Activated T-cell treated with anti-CD3 and anti-CD28 coated beads, Interleukin-2, amount 50 U/mL, for 24 hours (primary cell): ENCODE data around the gene LRRC8D.
"Not testable (repeated sequence)": the region's sequence is repeated elsewhere in the genome, so short reads cannot be mapped to it uniquely, and the experiment has no call there.

Experiments
- DNase-seq: peaks from one replicate; pipeline ENCODE4 v3.0.0-alpha.2; 2020
- H3K27ac Mint-ChIP-seq: 2 replicates; pipeline ENCODE4 v1.8.0; 2020; ENCODE audit warnings: mild to moderate bottlenecking, mixed read lengths
- H3K27me3 Mint-ChIP-seq: 2 replicates; pipeline ENCODE4 v1.8.0; 2020; ENCODE audit warnings: mixed read lengths
- H3K36me3 Mint-ChIP-seq: 2 replicates; pipeline ENCODE4 v1.8.0; 2020; ENCODE audit warnings: low read depth, mixed read lengths
- H3K4me1 Mint-ChIP-seq: 2 replicates; pipeline ENCODE4 v1.8.0; 2020; ENCODE audit warnings: low read depth, mixed read lengths
- H3K4me3 Mint-ChIP-seq: 2 replicates; pipeline ENCODE4 v1.8.0; 2020; ENCODE audit warnings: mild to moderate bottlenecking, moderate library complexity, mixed read lengths
- H3K9me3 Mint-ChIP-seq: 2 replicates; pipeline ENCODE4 v1.8.0; 2020; ENCODE audit warnings: mixed read lengths

Gene LRRC8D

DNA sequence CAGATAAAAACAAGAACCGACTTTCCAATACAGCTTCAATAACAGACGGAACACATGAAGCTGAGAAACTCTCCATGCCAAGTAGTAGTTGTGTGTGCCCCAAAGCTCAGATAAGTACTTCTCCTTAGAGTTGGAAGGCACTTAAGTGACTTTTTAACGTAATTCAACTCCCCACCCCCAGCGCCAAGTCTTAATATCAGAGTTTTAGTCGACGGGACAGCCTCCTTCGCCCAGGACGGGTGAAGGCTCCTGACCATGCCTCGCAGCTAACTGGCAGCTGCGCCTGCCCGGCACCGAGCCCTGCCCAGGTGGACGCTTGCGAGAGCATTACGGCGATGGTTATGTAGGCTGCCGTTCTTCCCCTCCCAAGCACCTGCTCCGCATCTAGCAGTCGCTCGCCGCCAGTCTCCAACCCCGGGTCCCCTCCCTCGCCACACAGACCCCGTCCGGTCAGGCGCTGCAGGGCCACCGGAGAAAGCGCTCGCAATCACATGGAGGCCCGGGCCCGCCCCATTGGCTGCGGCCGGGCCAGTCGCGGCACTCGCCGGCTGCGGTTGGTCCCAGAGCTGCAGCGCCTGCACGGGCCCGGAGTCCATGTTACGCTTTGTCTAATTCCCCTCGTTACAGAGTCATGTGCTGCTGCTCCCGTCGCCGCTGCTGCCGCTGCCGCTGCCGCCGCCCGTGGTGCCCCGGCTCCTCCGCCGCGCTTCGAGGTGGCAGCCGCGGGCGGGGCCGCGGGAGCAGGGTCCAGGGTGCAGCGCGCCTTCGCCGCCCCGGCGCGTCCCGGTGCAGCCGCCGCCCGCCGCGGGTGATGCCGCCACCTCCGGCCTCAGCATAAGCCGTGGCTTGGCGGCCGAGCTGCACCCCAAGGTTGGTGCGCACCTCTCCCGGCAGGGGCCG, at the start of gene LRRC8D:
Gene LRRC8D (plus strand): TSS at position 611 of the 900 bp plus-strand sequence. CDS start 112,037 bp downstream, outside the sequence.
- H3K9me3 Mint-ChIP-seq = no peaks in the 10 kb centered on the region
- H3K4me1 Mint-ChIP-seq = peaks cover 36% of the 10 kb centered on the region
- H3K4me3 Mint-ChIP-seq = peak within 1 kb of the TSS; percentile 80

DNA sequence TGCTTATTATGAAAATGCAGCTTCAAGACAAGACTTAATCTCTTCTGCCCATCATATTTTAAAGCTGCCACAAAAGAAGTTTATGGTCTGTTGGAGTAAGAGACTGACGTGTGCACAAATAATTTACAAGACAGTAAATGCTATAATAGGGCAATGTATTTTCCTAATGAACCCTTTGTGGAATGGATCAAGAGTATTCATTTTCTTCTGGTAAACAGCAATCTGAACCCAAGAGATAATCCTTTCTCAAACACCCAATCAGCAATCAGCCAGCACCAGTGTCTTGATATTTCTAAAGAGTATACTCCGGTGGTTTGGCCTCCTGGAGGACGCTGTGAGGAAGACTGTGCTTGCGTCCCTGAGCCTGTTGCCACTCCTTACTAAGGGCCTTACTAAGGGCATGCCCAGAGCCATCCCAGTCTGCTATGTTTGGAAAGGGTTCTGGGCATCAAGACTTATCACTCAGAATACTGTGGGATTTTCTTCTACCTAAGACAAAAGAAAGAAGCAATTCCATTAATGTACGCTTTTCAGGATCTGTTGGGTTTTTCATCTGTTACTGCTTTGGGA, 48.8 kb upstream of the LRRC8D start:
- no peak for DNase-seq
- Mint-ChIP-seq H3K9me3 (no peaks in the 10 kb centered on the region), H3K27me3 (no peaks in the 10 kb centered on the region), H3K4me3 (no peak overlapping the region), H3K27ac (no peak overlapping the region), H3K4me1 (peaks cover 15% of the 10 kb centered on the region), H3K36me3 (no peaks in the 10 kb centered on the region)

More for the DNA sequence above, at the start of gene LRRC8D:
- H3K27ac Mint-ChIP-seq = peak within 1 kb of the TSS; percentile 70
- peaks cover under 1% of the 10 kb centered on the region for H3K36me3 Mint-ChIP-seq
- DNase-seq = peak; percentile 82
- H3K27me3 Mint-ChIP-seq = no peaks in the 10 kb centered on the region

DNA sequence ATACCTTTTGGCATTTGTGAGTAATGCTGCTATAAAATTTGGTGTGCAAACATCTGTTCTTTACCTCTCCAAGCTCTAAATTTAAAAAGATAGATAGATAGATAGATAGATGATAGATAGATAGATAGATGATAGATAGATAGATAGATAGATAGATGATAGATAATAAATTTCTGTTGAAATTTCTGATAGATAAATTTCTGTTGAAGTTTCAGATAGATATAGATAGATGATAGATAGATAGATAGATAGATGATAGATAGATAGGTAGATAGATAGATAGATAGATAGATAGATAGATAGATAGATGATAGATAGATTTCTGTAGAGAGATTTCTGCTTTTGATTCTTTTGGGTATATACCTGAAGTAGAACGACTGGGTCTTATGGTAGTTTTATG, 44.7 kb upstream of the LRRC8D start:
- not testable (repeated sequence) for H3K27ac Mint-ChIP-seq, H3K36me3 Mint-ChIP-seq, H3K4me3 Mint-ChIP-seq, DNase-seq, H3K9me3 Mint-ChIP-seq, H3K27me3 Mint-ChIP-seq
- peaks cover 45% of the 10 kb centered on the region for H3K4me1 Mint-ChIP-seq

DNA sequence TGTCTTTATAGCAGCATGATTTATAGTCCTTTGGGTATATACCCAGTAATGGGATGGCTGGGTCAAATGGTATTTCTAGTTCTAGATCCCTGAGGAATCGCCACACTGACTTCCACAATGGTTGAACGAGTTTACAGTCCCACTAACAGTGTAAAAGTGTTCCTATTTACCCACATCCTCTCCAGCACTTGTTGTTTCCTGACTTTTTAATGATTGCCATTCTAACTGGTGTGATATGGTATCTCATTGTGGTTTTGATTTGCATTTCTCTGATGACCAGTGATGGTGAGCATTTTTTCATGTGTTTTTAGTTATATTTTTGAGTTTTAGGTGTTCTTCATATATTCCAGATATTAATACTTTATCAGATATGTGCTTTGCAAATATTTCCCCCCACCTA, 43.6 kb upstream of the LRRC8D start:
- H3K27ac Mint-ChIP-seq, H3K36me3 Mint-ChIP-seq, H3K27me3 Mint-ChIP-seq, H3K9me3 Mint-ChIP-seq, H3K4me3 Mint-ChIP-seq, DNase-seq: not testable (repeated sequence)
- H3K4me1 Mint-ChIP-seq = peaks cover 56% of the 10 kb centered on the region

DNA sequence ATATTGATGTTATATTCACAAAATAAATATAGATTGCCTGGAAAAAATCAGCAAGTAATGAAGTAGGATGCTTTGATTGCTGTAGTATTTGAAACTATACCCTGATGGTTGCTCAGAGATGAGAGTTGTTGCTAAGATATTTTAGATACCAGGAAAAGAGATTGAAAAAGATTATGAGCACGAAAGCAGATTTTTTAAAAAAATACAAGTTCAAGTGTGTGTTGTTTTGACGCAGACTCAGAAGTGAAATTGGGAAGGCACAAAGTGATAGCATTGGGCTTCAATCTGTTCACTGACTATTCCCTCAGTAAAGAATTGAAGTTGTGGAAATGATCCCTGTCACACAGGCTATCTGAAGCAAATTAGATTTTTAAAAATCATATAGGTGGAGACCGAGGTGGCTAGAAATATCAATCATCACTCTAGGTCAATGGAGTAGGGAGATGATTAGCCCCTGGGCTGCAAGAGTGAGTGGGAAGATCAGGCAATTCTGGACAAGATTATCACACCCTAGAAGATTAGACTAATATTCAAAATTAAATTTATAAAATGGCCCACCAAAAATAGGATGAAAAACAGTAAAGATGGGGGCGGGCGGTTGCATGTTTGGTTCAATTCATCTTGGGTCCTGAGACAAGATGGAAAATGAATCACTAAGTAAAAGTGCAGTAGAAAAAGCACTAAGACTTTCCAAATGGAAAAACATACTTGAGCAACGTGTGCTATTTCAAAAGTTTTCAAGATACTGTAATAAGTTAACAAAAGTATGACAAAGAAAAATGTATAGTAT, 41.5 kb upstream of the LRRC8D start:
- H3K36me3 Mint-ChIP-seq = no peaks in the 10 kb centered on the region
- H3K9me3 Mint-ChIP-seq = no peaks in the 10 kb centered on the region
- no peak overlapping the region for H3K4me3 Mint-ChIP-seq
- peaks cover 61% of the 10 kb centered on the region for H3K4me1 Mint-ChIP-seq
- peak overlapping the region; percentile 96 for H3K27ac Mint-ChIP-seq
- no peaks in the 10 kb centered on the region for H3K27me3 Mint-ChIP-seq
- no peak for DNase-seq

DNA sequence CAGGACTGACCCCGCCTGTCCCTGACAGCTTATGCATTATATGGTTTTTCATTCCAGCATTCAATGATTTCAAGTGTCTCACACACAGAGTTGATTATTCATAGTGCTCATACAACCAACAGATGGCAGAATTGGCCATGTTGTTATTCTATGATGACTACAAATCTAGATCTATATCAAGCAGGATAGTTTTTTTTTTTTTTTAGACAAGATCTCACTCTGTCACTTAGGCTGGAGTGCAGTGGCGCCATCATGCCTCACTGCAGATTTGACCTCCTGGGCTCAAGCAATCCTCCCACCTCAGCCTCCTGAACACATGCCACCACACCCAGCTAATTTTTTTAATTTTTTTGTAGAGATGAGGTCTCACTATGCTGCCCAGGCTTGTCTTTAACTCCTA, 40.1 kb upstream of the LRRC8D start:
- no peak for DNase-seq
- peak overlapping the region; percentile 96 for H3K27ac Mint-ChIP-seq
- peak overlapping the region; percentile 47 for H3K4me3 Mint-ChIP-seq
- no peaks in the 10 kb centered on the region for H3K27me3 Mint-ChIP-seq
- peaks cover 52% of the 10 kb centered on the region for H3K4me1 Mint-ChIP-seq
- no peaks in the 10 kb centered on the region for H3K36me3 Mint-ChIP-seq
- H3K9me3 Mint-ChIP-seq = no peaks in the 10 kb centered on the region

DNA sequence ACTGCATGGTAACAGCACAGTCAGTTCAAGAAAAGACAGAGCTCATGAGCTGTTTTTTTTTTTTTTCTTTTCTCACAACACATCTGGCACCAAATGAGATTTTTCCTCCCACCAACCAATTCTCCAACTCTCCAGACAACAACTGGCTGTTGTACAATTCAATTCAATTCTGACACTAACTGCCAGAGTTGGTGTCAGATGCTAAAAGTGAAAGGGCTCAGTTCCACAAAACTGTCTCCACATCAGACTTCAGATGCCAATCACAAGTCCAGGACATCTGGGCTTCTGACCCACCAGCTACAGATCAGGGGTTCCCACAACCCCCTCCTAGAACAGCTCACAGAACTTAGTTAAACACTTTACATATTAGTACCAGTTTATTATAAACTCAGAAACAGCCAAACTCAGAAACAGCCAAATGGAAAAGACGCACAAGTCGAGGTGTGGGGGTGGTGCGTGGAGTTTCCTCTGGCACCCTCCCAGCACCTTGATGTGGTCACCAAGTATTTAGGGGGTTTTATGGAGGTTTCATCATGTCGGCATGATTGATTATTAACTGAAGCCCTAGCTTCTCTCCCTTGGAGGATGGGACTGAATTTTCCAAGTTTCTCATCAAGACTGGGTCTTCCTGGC, 39.2 kb upstream of the LRRC8D start:
- H3K9me3 Mint-ChIP-seq = no peaks in the 10 kb centered on the region
- H3K4me1 Mint-ChIP-seq = peaks cover 46% of the 10 kb centered on the region
- H3K4me3 Mint-ChIP-seq = peak overlapping the region; percentile 66
- H3K36me3 Mint-ChIP-seq = no peaks in the 10 kb centered on the region
- peak overlapping the region; percentile 96 for H3K27ac Mint-ChIP-seq
- DNase-seq = peak; percentile 83
- no peaks in the 10 kb centered on the region for H3K27me3 Mint-ChIP-seq

DNA sequence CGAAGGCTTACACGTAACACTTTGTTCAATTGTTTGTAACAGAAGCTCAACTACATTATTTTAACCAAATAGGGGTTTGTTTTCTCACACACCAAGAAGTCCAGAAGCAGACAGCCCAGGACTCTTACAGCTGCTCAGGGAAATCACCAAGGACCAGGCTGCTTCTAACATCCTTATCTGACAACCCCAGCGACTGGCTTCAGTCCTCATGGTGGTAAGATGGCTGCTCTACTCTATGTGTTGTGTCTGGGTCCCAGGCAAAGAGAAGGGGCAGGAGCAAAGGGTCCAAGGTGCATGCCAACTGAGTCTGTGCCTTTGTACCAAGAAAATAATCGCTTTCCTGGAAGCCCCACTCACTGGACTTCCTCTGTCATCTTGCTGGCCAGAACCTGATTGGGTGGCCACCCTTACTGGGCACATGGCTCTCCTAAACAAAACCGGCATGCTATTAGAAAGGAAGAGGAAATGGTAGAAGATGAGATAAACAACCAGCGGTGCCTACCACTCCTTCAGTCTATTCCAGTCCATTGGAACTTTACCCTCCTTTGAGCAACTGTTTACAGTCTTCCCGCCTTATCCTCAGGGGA, 34.1 kb upstream of the LRRC8D start:
- no peak for DNase-seq
- H3K27ac Mint-ChIP-seq = no peak overlapping the region
- H3K27me3 Mint-ChIP-seq = no peaks in the 10 kb centered on the region
- H3K36me3 Mint-ChIP-seq = no peaks in the 10 kb centered on the region
- no peak overlapping the region for H3K4me3 Mint-ChIP-seq
- H3K4me1 Mint-ChIP-seq = peaks cover 10% of the 10 kb centered on the region
- no peaks in the 10 kb centered on the region for H3K9me3 Mint-ChIP-seq

DNA sequence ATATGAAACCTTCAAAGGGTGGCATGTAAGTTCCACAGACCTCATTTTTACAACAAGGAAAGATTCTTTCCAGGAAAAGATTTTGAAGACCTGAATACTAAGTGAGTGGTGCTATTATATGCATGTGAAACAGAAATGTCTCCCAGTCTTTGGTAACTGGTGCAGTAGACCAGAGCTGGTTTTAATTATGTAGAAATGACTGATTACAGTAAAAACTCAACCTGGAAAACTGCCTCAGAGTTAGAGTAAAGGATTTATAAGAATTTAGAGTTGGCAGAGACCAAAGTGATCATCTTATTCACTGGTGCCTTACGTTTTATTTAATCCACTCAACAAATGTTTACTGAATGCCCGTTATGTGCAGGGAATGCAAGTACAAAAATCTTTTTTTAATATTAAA, 30.2 kb upstream of the LRRC8D start:
- no peaks in the 10 kb centered on the region for H3K36me3 Mint-ChIP-seq
- H3K4me3 Mint-ChIP-seq = no peak overlapping the region
- H3K27ac Mint-ChIP-seq = no peak overlapping the region
- H3K4me1 Mint-ChIP-seq = no peaks in the 10 kb centered on the region
- H3K27me3 Mint-ChIP-seq = no peaks in the 10 kb centered on the region
- no peak for DNase-seq
- H3K9me3 Mint-ChIP-seq = no peaks in the 10 kb centered on the region

DNA sequence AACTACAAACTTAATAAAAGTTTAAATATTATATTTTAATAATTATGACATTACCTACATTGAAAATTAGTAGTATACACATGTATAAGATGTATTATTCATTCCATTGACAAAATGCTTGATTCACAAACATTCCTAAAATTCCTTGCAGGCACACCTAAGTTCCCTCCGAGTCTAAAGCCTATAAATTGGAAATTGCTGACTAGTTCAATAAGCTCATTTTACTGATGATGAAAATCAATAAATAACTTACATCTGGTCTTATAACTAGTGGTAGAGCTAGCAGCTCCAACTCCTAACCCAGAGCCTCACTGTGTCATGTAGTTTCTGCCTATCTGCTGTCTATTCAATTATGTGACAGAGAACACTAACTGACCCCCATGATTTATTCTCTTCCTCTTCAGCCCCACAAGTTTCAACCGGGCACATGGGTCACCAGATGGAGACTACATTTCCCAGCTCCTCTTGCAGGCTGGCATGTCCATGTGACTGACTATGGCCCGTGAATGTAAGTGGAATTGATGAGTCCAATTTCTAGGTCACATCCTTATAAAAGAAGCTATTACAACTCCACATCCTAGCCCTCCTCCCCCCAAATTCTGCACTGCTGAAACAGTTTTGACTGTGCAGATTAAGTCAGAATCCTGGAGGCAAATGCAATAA, 29.6 kb upstream of the LRRC8D start:
- no peak overlapping the region for H3K4me3 Mint-ChIP-seq
- no peaks in the 10 kb centered on the region for H3K27me3 Mint-ChIP-seq
- no peak for DNase-seq
- no peaks in the 10 kb centered on the region for H3K36me3 Mint-ChIP-seq
- H3K27ac Mint-ChIP-seq = no peak overlapping the region
- H3K9me3 Mint-ChIP-seq = no peaks in the 10 kb centered on the region
- no peaks in the 10 kb centered on the region for H3K4me1 Mint-ChIP-seq

DNA sequence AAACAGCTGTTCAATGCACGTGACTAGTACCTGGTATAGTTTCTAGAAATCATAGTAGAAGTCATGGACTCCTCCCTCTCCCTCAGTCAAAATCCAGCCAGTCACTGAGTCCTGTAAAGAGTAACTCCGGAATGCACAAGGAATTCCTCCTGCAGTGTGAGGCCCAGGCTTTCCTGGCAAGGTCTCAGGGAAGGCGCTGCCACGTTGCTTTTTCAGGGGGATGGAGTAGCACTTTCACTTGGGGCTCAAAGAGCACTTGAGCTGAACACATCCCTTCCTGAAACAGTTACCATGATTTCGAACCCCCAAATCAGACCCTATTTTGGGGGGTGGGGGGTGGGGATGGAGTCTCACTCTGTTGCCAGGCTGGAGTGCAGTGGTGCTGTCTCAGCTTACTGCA, 26.4 kb upstream of the LRRC8D start:
- Mint-ChIP-seq H3K27me3 (no peaks in the 10 kb centered on the region), H3K27ac (no peak overlapping the region), H3K36me3 (no peaks in the 10 kb centered on the region), H3K4me1 (peaks cover under 1% of the 10 kb centered on the region), H3K9me3 (no peaks in the 10 kb centered on the region), H3K4me3 (no peak overlapping the region)
- no peak for DNase-seq

DNA sequence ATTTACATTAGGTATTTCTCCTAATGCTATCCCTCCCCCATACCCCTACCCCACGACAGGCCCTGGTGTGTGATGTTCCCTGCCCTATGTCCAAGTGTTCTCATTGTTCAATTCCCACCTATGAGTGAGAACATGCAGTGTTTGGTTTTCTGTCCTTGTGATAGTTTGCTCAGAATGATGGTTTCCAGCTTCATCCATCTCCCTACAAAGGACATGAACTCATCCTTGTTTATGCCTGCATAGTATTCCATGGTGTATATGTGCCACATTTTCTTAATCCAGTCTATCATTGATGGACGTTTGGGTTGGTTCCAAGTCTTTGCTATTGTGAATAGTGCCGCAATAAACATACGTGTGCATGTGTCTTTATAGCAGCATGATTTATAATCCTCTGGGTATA, 25.3 kb upstream of the LRRC8D start:
- not testable (repeated sequence) for H3K27me3 Mint-ChIP-seq, H3K4me1 Mint-ChIP-seq, DNase-seq, H3K9me3 Mint-ChIP-seq, H3K36me3 Mint-ChIP-seq, H3K27ac Mint-ChIP-seq, H3K4me3 Mint-ChIP-seq

DNA sequence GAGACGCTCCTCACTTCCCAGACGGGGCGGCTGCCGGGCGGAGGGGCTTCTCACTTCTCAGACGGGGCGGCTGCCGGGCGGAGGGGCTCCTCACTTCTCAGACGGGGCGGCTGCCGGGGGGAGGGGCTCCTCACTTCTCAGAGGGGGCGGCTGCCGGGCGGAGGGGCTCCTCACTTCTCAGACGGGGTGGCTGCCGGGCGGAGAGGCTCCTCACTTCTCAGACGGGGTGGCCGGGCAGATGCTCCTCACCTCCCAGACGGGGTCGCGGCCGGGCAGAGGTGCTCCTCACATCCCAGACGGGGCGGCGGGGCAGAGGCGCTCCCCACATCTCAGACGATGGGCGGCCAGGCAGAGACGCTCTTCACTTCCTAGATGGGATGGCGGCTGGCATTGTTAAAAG, 23.0 kb upstream of the LRRC8D start:
- not testable (repeated sequence) for DNase-seq, H3K27me3 Mint-ChIP-seq, H3K9me3 Mint-ChIP-seq, H3K4me1 Mint-ChIP-seq, H3K4me3 Mint-ChIP-seq, H3K36me3 Mint-ChIP-seq, H3K27ac Mint-ChIP-seq

DNA sequence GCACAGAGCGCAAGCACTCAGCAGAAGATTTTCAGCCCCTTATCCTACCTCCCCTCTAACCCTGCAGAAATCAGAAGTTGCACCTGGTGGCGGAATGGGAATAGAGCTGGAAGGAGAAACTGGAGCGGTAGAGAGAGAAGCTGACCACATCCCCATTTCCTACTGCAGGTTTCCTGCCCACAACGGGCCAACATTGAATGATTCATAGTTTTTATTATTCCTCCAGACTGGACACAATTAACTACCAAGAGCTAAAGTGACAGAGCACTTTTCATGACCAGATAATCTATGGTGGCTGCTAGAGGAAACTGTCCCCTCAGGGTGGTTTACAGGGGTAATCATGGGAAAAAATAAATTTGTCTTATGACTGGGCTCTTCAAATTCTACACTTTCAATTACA, 21.3 kb upstream of the LRRC8D start:
- H3K27me3 Mint-ChIP-seq = no peaks in the 10 kb centered on the region
- H3K4me1 Mint-ChIP-seq = peaks cover 7% of the 10 kb centered on the region
- H3K9me3 Mint-ChIP-seq = no peaks in the 10 kb centered on the region
- H3K4me3 Mint-ChIP-seq = no peak overlapping the region
- no peak for DNase-seq
- H3K27ac Mint-ChIP-seq = no peak overlapping the region
- H3K36me3 Mint-ChIP-seq = no peaks in the 10 kb centered on the region
